Activated CD4-positive, alpha-beta T cell treated with anti-CD3 and anti-CD28 coated beads for 4 hours (primary cell): ENCODE data around the gene ARID2.

Experiments used
- DNase-seq, 2 donors: peaks; one replicate each; pipeline ENCODE4 v3.0.0-alpha.2; 2020

The ARID2 gene

DNA sequence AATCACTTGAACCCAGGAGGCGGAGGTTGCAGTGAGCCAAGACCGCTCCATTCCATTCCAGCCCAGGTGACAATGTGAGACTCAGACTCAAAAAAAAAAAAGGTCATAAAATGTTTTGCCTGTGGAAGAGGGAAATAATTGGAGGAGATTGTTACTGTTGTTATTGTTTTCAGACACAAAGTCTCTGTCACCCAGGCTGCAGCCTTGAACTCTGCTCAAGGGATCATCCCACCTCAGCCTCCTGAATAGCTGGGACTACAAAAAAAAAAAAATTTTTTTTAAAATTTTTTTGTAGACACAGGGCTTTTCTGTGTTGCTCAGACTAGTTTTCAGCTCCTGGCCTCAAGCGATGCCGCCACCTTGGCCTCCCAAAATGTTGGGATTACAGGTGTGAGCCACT, 33.9 kb downstream of the ARID2 start:
- DNase-seq, result no peak

- no peak for DNase-seq
Measured at GRCh38 chr12:45768194-45768593, 38.7 kb downstream of the ARID2 start.

- no peak for DNase-seq
Measured at GRCh38 chr12:45773747-45774146, 44.2 kb downstream of the ARID2 start.

DNA sequence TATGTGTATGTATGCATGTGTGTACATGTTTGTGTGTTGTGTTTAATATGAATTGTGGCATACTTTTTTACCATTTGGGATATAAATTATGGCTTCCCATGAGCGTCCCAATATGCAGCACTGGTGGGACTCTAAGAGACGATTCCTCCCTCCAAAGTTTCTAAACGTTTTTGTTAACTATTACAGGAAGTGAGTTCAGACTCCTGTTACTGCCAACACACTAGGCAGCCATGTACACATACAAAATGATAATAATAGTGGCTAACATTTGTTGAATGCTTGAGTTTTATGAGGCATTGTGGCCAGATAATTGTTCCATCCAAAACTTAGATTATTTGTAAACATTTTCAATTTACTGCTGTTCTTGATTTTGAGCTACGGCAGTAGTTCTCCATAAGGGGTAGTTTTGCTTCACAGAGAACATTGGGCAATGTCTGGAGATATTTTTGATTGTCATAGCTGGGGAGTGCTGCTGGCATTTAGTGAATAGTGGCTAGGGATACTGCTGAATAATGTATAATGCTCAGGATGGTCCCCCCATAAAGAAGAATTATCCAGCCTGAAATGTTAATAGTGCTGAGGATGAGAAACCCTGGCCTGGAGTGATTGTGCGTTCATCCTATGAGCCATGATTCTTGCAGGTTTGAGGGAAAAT, 45.1 kb downstream of the ARID2 start:
- no peak for DNase-seq

- DNase-seq, result no peak
Measured at GRCh38 chr12:45775465-45775864, 46.0 kb downstream of the ARID2 start.

- no peak for DNase-seq
Measured at GRCh38 chr12:45775964-45776363, 46.5 kb downstream of the ARID2 start.

DNA sequence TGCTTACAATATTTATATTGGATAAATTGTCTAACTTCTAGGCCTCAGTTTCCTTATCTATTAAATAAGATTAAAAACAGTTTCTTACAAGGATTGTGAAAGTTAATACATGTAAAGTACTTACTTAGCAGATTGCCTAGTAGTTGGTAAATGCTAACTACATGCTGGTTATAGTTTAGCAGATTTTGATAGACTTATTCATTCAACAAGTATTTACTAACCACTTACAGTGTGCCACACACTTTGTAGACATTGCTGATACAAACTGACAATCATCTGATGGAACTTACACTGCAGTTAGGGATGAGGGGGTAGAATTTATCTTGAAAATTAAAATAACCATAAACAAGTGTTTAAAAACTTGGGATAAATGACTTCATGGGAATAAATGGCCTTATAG, 50.4 kb downstream of the ARID2 start:
- DNase-seq, result no peak

- no peak for DNase-seq
Measured at GRCh38 chr12:45781080-45781479, 51.6 kb downstream of the ARID2 start.

DNA sequence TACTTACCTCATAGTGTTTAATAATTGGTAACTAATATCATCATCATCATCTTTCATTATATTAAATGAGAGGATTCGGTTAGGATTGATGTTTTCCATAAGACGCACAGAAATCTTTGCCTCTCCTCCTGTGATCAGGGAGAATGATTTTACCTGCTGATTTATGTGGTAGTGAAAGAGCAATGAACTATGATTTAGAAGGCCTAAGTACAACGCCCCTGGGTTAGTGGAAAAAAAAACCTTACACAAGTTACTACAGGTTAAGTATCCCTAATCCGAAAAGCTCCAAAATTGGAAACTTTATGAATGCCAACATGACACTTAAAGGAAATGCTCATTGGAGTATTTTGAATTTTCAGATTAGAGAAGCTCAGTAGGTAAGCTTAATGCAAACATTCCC, 55.8 kb downstream of the ARID2 start:
- DNase-seq, result no peak

- DNase-seq, result no peak
Measured at GRCh38 chr12:45789025-45789424, 59.5 kb downstream of the ARID2 start.

- no peak for DNase-seq
Measured at GRCh38 chr12:45794422-45794821, 64.9 kb downstream of the ARID2 start.

- no peak for DNase-seq
Measured at GRCh38 chr12:45801625-45802024, 72.1 kb downstream of the ARID2 start.

DNA sequence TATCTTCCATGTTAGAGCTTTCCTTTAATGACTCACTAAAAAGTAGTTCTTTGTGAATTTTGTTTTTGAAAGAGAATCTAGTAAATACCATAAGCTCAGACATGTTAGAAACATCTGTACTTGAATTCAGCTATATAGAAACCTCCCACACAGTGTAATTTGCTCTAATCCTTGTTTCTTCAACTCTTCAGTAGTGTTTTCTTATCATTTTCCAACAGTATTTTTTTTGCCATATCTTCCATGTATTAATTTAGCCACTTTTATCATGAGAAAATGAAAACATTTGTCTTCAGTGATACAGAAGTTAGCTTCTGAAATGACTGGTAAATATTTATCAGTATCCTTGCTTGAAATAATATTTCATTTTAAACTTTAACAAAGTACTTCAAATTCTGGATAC, 73.6 kb downstream of the ARID2 start:
- DNase-seq, result no peak

DNA sequence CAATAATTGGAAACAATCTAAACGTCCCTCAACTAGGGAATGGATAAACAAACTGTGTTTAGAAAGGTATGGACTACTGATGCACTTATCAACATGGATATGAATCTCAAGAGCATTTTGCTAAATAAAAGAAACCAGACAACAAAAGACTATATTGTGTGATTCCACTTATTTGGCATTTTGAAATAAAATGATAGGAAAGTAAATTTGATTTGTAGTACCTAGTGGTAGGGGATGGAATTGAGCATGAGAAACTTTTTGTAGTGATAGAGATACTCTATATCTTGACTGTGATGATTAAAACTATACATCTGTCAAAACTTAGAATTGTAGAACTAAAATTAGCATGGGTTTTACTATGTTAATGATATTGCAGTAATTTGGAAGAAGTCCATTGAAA, 87.1 kb downstream of the ARID2 start:
- no peak for DNase-seq

GRCh38 chr12:45827974-45828373, 98.5 kb downstream of the ARID2 start:
- DNase-seq, result no peak

DNA sequence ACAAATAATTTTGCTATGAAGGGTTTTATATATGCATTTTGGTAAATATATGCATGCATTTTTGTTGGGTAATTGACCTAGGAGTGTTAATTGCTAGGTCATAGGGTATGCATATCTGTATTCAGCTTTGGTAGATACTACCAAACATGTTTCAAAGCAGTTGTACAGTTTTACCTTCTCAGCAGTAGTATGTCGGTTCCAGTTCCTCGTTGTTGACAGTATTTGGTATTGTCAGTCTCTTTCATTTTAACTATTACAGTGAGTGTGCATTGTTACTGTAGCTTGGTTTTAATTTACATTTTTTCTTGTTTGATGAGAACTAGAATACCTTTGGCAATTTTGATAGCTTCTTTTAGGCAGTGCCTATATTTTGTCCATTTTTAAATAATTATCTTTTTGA, 98.9 kb downstream of the ARID2 start:
- DNase-seq, result no peak

- no peak for DNase-seq
Measured at GRCh38 chr12:45831590-45831989, 102.1 kb downstream of the ARID2 start.

GRCh38 chr12:45833401-45833800, 103.9 kb downstream of the ARID2 start:
- DNase-seq, result no peak

DNA sequence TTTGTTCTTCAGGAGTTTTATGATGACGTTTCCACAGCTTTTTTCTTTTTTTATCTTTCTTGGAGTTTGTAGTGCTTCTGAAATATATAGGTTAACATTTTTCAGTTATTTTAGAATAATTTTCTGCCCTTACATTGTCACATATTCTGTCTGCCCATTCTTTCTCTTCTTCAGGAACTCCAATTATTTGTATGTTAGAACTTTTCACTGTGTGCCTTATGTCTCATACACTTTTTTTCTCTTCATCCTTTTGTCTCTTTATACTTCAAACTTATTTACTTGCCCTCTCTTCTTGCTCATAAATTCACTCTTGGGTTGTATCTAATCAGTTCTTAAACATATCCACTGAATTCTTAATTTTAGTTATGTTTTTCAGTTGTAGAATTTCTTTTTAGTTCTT, 105.3 kb downstream of the ARID2 start:
- DNase-seq, result no peak

GRCh38 chr12:45839917-45840316, 110.4 kb downstream of the ARID2 start:
- no peak for DNase-seq

GRCh38 chr12:45849289-45849688, 119.8 kb downstream of the ARID2 start:
- DNase-seq, result no peak

DNA sequence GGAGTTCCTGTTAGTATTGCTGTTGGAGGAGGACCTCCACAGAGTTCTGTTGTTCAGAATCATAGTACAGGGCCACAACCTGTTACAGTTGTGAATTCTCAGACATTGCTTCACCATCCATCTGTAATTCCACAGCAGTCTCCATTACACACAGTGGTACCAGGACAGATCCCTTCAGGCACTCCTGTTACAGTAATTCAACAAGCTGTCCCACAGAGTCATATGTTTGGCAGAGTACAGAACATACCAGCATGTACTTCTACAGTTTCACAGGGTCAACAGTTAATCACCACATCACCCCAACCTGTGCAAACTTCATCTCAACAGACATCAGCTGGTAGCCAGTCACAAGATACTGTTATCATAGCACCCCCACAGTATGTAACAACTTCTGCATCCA, 120.8 kb downstream of the ARID2 start:
- no peak for DNase-seq

GRCh38 chr12:45852508-45852907, 123.0 kb downstream of the ARID2 start:
- DNase-seq, result no peak

GRCh38 chr12:45853550-45853949, 124.0 kb downstream of the ARID2 start:
- DNase-seq, result no peak

DNA sequence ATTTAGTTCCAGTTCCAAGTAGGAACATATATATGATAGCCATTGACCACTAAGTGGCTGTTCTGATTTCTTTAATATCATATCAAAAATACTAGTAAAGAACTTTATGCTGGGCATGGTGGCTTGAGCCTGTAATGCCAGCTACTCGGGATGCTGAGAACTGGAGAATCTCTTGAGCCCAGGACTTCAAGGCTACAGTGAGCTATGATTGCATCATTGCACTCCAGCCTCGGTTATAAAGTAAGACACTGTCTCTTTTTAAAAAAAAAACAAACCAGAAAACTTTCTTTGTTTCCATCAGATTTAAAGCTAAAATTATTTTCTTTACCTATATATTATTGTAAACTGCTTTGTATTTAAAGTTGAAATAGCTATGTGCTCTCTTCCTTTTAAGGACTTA, 133.8 kb downstream of the ARID2 start:
- no peak for DNase-seq

DNA sequence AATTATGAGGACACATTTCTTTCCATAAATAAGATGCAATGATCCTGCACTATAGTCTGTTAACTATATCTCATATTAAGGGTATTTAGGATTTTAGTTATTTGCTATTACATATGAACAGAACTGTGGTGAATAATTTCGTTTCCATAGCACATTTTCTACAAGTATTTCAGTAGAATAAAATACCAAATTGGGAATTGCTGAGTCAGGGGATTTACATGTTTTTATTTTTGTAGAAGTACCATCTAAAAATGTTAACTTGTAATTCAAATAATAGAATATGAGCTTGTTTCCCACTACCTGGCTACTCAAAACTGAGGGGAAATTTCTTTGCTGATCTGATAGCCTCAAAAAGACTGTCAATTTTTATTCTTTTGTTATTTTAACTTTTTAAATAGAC, 136.8 kb downstream of the ARID2 start:
- no peak for DNase-seq
